Measurements from ENCODE around the gene CDH13. TPM values are rescaled to one million over a fixed set of nuclear protein-coding genes. Genes with fewer than 3 reads are reported as not detected.

The CDH13 gene
- total RNA-seq, 1 experiment from 2014 or later, result 49.3 TPM

DNA sequence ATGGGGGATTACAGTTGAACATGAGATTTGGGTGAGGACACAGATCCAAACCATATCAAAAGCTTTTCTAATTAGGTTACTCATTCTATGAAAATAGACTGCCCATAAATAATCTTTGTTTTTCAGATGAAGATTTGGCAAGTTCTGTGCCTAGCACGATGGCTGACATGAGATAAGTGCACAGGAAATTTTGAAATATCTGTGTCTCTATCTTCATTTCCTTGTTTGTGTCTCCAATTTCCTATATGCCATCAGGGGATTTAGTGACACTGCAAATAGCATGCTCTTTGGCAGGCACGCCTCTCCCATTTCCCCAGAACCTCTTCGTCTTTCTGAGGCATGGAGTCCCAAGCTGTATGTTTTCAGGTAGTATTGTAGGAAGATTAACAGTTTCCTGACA is 544.6 kb downstream of the CDH13 start:
- no peak for DNase-seq (ENCODE audit: unreplicated experiment)
- intact Hi-C loops (cut with micrococcal nuclease), result no loop called here
- TF ChIP-seq, protein P1, sequence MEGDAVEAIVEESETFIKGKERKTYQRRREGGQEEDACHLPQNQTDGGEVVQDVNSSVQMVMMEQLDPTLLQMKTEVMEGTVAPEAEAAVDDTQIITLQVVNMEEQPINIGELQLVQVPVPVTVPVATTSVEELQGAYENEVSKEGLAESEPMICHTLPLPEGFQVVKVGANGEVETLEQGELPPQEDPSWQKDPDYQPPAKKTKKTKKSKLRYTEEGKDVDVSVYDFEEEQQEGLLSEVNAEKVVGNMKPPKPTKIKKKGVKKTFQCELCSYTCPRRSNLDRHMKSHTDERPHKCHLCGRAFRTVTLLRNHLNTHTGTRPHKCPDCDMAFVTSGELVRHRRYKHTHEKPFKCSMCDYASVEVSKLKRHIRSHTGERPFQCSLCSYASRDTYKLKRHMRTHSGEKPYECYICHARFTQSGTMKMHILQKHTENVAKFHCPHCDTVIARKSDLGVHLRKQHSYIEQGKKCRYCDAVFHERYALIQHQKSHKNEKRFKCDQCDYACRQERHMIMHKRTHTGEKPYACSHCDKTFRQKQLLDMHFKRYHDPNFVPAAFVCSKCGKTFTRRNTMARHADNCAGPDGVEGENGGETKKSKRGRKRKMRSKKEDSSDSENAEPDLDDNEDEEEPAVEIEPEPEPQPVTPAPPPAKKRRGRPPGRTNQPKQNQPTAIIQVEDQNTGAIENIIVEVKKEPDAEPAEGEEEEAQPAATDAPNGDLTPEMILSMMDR (IDR thresholded peaks at IDR 0.05; ENCODE audit: unreplicated experiment), result no peak
- no peak overlapping the region for H3K4me3 Mint-ChIP-seq (ENCODE audit: unreplicated experiment)
- BruUV-seq (replicated peaks), result no TSS peak
- peaks cover 5% of the 10 kb centered on the region for H3K4me1 Mint-ChIP-seq (ENCODE audit: insufficient read depth, unreplicated experiment)
- ChIA-PET POLR2A (no interaction called here), CTCF (no interaction called here)
- H3K9me3 Mint-ChIP-seq (ENCODE audit: unreplicated experiment), result no peaks in the 10 kb centered on the region
- no peaks in the 10 kb centered on the region for H3K36me3 Mint-ChIP-seq (ENCODE audit: insufficient read depth, unreplicated experiment)
- H3K27ac Mint-ChIP-seq (ENCODE audit: low read depth, unreplicated experiment), result no peak overlapping the region
- no peaks in the 10 kb centered on the region for H3K27me3 Mint-ChIP-seq (ENCODE audit: insufficient read depth, unreplicated experiment)

DNA sequence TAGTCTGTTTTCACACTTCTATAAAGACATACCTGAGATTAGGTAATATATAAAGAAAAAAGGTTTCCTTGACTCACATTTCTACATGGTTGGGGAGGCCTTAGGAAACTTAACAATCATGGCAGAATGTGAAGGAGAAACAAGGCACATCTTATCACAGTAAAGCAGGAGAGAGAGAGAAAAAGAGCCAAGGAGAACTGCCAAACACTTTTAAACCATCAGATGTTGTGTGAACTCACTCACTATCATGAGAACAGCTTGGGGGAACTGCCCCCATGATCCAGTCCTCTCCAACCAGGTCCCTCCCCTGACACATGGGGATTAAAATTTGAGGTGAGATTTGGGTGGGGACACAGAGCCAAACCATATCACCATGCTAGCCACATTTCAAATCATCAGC is 547.9 kb downstream of the CDH13 start:
- no TSS peak for BruUV-seq (replicated peaks)
- Mint-ChIP-seq H3K9me3 (ENCODE audit: unreplicated experiment) (no peaks in the 10 kb centered on the region), H3K36me3 (ENCODE audit: insufficient read depth, unreplicated experiment) (no peaks in the 10 kb centered on the region), H3K27ac (ENCODE audit: low read depth, unreplicated experiment) (no peak overlapping the region), H3K27me3 (ENCODE audit: insufficient read depth, unreplicated experiment) (no peaks in the 10 kb centered on the region), H3K4me3 (ENCODE audit: unreplicated experiment) (no peak overlapping the region), H3K4me1 (ENCODE audit: insufficient read depth, unreplicated experiment) (peaks cover 5% of the 10 kb centered on the region)
- POLR2A ChIA-PET, result no interaction called here
- no peak for DNase-seq (ENCODE audit: unreplicated experiment)
- TF ChIP-seq, protein P1 (IDR thresholded peaks at IDR 0.05; ENCODE audit: unreplicated experiment), result no peak
- intact Hi-C loops (cut with micrococcal nuclease), result no loop called here
- CTCF ChIA-PET, result interaction anchor here (0.6 kb wide), 1 partner anchor 544 kb away, joined by 3 read pairs; no protein-coding TSS in a partner anchor

DNA sequence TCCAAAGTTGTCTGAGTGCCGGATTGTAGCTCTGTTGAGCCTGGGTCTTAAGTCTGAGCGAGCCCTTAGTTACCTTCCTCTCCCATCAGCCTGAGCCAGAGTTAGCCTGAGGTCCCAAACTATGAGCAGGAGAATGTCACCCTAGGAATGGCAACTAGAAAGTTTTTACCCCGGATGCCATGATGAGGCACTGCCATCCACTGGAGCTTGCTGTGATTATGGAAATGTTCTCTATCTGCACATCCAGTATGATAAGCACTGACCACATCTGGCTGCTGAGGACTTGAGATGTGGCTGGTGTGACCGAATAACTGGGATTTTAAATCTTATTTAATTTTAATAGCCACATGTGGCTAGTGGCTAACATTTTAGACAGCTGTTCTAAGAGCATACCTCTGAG is 550.0 kb downstream of the CDH13 start:
- BruUV-seq (replicated peaks), result no TSS peak
- DNase-seq (ENCODE audit: unreplicated experiment), result no peak
- TF ChIP-seq, protein P1 (IDR thresholded peaks at IDR 0.05; ENCODE audit: unreplicated experiment), result no peak
- POLR2A ChIA-PET, result interaction anchor here (0.6 kb wide), 1 partner anchor 840 kb away, joined by 3 read pairs; no protein-coding TSS in a partner anchor
- CTCF ChIA-PET, result no interaction called here
- Mint-ChIP-seq H3K36me3 (ENCODE audit: insufficient read depth, unreplicated experiment) (no peaks in the 10 kb centered on the region), H3K27ac (ENCODE audit: low read depth, unreplicated experiment) (no peak overlapping the region), H3K27me3 (ENCODE audit: insufficient read depth, unreplicated experiment) (no peaks in the 10 kb centered on the region), H3K4me1 (ENCODE audit: insufficient read depth, unreplicated experiment) (peaks cover 5% of the 10 kb centered on the region), H3K9me3 (ENCODE audit: unreplicated experiment) (no peaks in the 10 kb centered on the region), H3K4me3 (ENCODE audit: unreplicated experiment) (no peak overlapping the region)
- intact Hi-C loops (cut with micrococcal nuclease), result no loop called here

DNA sequence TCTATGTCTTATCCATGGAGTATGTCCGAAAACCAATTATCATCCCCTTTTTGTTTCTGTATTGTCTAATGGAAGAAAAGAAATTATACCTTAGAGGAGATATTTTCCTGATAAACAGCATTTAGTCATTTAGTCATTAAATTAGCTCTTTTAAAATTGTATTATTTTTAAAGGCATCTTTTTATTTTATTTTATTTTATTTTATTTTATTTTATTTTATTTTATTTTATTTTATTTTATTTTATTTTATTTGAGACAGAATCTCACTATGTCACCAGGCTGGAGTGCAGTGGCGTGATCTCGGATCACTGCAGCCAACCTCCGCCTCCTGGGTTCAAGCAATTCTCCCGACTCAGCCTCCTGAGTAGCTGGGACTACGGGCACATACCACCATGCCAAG is 559.1 kb downstream of the CDH13 start:
- H3K27ac Mint-ChIP-seq (ENCODE audit: low read depth, unreplicated experiment), result peak overlapping the region; percentile 25

More for the DNA sequence above, 559.1 kb downstream of the CDH13 start:
- TF ChIP-seq, protein P1 (IDR thresholded peaks at IDR 0.05; ENCODE audit: unreplicated experiment), result no peak
- H3K4me3 Mint-ChIP-seq (ENCODE audit: unreplicated experiment), result no peak overlapping the region
- H3K4me1 Mint-ChIP-seq (ENCODE audit: insufficient read depth, unreplicated experiment), result peaks cover 7% of the 10 kb centered on the region
- POLR2A ChIA-PET, result no interaction called here
- no peaks in the 10 kb centered on the region for H3K9me3 Mint-ChIP-seq (ENCODE audit: unreplicated experiment)
- no peaks in the 10 kb centered on the region for H3K27me3 Mint-ChIP-seq (ENCODE audit: insufficient read depth, unreplicated experiment)
- intact Hi-C loops (cut with micrococcal nuclease), result no loop called here
- no peak for DNase-seq (ENCODE audit: unreplicated experiment)
- CTCF ChIA-PET, result interaction anchor here (0.6 to 0.7 kb wide), 2 partner anchors 540 to 957 kb away, joined by 3 read pairs; no protein-coding TSS in a partner anchor
- BruUV-seq (replicated peaks), result no TSS peak
- H3K36me3 Mint-ChIP-seq (ENCODE audit: insufficient read depth, unreplicated experiment), result no peaks in the 10 kb centered on the region

Measured in MCF 10A (cell line).